HEK293 (cell line): ENCODE data around the gene PRKRA.

Experiments
- MEIS1 ChIP-seq: sonication (generic); formaldehyde crosslinking; IDR thresholded peaks from 2 replicates; pipeline ENCODE4 v1.8.1; 2022; ENCODE audit warnings: missing genetic modification reagents, mild to moderate bottlenecking, borderline replicate concordance
- ZNF274 ChIP-seq, 2 experiments: fragments of 200-500 bp in 1 of 2; fragments of 450-650 bp in 1 of 2; sonication (Bioruptor generic) in 1 of 2; formaldehyde crosslinking in 1 of 2; IDR thresholded peaks; 2 replicates each; pipeline versions ENCODE4 v1.5.1 to v1.6.1; 2014 to 2016; ENCODE audit warnings: borderline replicate concordance in 1 of 2, inconsistent platforms in 1 of 2, low read length in 1 of 2, missing biosample characterization in 1 of 2, missing genetic modification characterization in 1 of 2
- ZNF391 ChIP-seq: fragments of 450-650 bp; formaldehyde crosslinking; IDR thresholded peaks from 2 replicates; pipeline ENCODE4 v1.5.1; 2016; ENCODE audit warnings: low read depth, missing biosample characterization, missing genetic modification characterization, borderline replicate concordance
- ZNF501 ChIP-seq: fragments of 450-650 bp; formaldehyde crosslinking; IDR thresholded peaks from 2 replicates; pipeline ENCODE4 v1.5.1; 2016; ENCODE audit warnings: missing biosample characterization, missing genetic modification characterization
- ZNF510 ChIP-seq: fragments of 450-650 bp; formaldehyde crosslinking; IDR thresholded peaks from 2 replicates; pipeline ENCODE4 v1.5.1; 2018; ENCODE audit warnings: mild to moderate bottlenecking, missing genetic modification characterization, missing biosample characterization; ENCODE audit not compliant: insufficient replicate concordance
- TF ChIP-seq, protein P1 (sequence below): fragments of 450-650 bp; formaldehyde crosslinking; IDR thresholded peaks from 2 replicates; pipeline ENCODE4 v1.5.1; 2016; ENCODE audit warnings: missing biosample characterization, missing genetic modification characterization

DNA sequence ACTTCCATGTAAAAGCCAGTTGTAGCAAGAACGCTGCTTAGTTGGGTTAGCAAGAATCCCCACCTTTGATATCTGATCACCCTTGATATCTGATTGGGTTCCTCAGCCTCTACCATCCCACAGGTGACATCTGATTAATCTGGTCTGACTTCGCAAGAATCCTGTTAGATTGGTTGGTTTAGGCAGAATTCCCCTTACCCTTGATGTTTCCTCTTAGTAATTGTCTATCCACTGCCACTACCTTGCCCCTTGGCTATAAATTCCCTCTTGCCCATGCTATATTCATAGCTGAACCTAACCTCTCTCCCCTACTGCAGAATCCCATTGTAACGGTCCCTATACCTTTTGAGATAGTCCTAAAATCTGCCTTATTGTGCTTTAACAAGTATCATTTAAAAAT is 33.1 kb downstream of the PRKRA start:
- no peak for TF ChIP-seq ZNF274 (IDR thresholded peaks at IDR 0.05; ENCODE audit: low read length)
- TF ChIP-seq ZNF274 (tag by site-specific recombination; IDR thresholded peaks at IDR 0.05; ENCODE audit: borderline replicate concordance): no peak
- no peak for TF ChIP-seq ZNF501 (tag by site-specific recombination)
- TF ChIP-seq, protein P1, sequence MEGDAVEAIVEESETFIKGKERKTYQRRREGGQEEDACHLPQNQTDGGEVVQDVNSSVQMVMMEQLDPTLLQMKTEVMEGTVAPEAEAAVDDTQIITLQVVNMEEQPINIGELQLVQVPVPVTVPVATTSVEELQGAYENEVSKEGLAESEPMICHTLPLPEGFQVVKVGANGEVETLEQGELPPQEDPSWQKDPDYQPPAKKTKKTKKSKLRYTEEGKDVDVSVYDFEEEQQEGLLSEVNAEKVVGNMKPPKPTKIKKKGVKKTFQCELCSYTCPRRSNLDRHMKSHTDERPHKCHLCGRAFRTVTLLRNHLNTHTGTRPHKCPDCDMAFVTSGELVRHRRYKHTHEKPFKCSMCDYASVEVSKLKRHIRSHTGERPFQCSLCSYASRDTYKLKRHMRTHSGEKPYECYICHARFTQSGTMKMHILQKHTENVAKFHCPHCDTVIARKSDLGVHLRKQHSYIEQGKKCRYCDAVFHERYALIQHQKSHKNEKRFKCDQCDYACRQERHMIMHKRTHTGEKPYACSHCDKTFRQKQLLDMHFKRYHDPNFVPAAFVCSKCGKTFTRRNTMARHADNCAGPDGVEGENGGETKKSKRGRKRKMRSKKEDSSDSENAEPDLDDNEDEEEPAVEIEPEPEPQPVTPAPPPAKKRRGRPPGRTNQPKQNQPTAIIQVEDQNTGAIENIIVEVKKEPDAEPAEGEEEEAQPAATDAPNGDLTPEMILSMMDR: no peak
- TF ChIP-seq MEIS1 (CRISPR knock-in tag): no peak
- no peak for TF ChIP-seq ZNF391 (tag by site-specific recombination)
- TF ChIP-seq ZNF510 (tag by site-specific recombination): no peak
